Fibroblast of villous mesenchyme (primary cell): Measurements from ENCODE around the gene ITGA4. TPM values are rescaled to one million over a fixed set of nuclear protein-coding genes. Genes with fewer than 3 reads are reported as not detected.

ENCODE experiments used
- DNase-seq: peaks from one replicate; pipeline ENCODE4 v3.0.0-alpha.2; 2010; ENCODE audit warnings: low read depth
- H3K4me3 ChIP-seq: 2 replicates; pipeline ENCODE4 v1.5.1; 2011; ENCODE audit warnings: low read depth, mild to moderate bottlenecking, low read length
- CTCF ChIP-seq: IDR thresholded peaks from 2 replicates; pipeline ENCODE4 v1.5.1; 2012; ENCODE audit warnings: low read depth, mild to moderate bottlenecking, low read length; ENCODE audit not compliant: insufficient read depth
- total RNA-seq: library from RNA; depleted of rRNA; stranded (reverse); fragments of >200 nt; gene quantifications from 2 replicates; pipeline ENCODE4 v1.2.3, GENCODE V29; 2012

ITGA4 gene
- total RNA-seq, 1 donor = 132 TPM

DNA sequence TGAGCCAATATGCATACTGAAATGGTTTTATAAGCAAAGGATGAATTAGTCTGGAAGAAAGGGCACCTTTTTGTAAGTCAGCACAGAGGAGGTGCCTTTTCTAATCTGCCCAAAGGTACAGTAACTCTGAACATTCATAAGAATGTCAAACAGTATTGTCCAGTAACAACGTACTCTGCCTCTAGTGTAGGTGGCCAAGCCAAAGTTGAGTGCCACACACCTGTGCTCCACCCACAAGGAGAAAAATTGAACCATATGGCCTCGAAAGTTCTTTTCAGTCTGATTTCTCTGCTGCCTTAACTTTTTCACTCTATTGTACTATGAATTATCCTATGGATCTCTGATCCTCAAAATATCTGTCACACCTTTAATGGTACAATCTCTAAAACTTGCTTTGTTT, 112.9 kb downstream of the ITGA4 start:
- no peak overlapping the region for H3K4me3 ChIP-seq
- DNase-seq = no peak
- no peak for TF ChIP-seq CTCF

DNA sequence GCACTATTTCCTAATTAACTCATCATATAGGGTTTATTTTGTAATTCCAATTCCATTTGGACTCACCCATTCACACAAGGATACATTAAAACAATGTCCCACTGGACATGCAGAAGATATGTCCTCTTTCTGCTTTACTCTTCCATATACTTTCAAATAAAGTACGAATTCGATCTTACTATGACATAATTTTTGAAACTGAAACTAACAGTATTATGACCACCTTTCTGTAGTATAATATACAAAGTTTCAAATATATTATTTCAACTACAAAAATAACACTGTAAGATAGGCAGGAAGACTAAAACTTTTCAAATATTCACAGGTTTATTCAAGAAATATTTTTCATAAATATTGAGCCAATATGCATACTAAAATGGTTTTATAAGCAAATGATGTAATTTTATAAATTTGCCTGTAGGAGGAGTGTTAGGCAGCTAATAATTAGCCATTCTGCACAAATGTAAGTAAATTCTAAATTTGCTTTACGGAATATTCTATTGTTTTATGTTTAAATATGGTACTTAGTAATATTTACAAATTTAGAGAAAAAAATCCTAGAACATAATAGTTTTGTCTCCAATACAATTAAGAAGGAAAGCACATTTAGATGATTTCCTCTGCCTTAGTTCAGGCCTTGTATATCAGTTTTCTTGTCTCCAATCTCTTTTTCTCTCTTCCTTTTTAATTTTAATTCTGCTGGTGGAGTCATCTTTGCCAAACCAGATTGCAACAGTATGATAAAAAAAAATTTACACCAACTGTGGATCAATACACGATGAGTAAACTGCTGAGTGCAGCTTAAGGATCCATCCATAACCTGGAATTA, 113.9 kb downstream of the ITGA4 start:
- no peak overlapping the region for H3K4me3 ChIP-seq
- peak; percentile 24 for TF ChIP-seq CTCF
- DNase-seq = peak; percentile 7

- H3K4me3 ChIP-seq = no peak overlapping the region
- DNase-seq = peak; percentile 37
- peak; percentile 59 for TF ChIP-seq CTCF
These were observed 116.1 kb downstream of the ITGA4 start for GRCh38 chr2:181573140-181573736.

DNA sequence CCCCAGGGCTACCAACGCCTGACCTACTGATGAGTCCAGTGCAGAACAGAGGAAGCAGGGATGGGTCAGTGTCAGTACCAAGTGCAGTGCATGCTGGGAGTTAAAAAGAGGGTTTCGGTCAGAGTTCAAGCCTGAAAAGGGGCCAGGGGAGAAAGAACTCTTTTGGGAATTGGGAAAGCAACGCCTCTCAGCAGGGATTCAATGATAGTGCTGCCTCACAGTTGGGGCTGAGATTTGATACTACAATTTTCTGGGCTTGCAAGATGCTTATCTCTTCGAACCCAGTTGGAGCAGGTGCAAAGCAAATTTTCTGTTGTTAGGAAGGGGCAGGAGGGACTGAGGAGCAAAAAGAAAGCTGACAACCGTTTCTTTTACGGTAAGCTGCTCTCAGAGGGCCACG, 117.1 kb downstream of the ITGA4 start:
- no peak for DNase-seq
- H3K4me3 ChIP-seq = no peak overlapping the region
- TF ChIP-seq CTCF = no peak

GRCh38 chr2:181575024-181575649, 118.0 kb downstream of the ITGA4 start:
- TF ChIP-seq CTCF = no peak
- DNase-seq = no peak
- H3K4me3 ChIP-seq = no peak overlapping the region

- no peak overlapping the region for H3K4me3 ChIP-seq
These were observed 118.5 kb downstream of the ITGA4 start for GRCh38 chr2:181575650-181576025.

More at GRCh38 chr2:181575650-181576025, 118.5 kb downstream of the ITGA4 start:
- no peak for TF ChIP-seq CTCF
- no peak for DNase-seq
